Stimulated activated CD8-positive, alpha-beta memory T cell treated with anti-CD3 and anti-CD28 coated beads, Interleukin-4, amount 100 ng/mL, for 4 hours (primary cell): ENCODE results near the gene CEP112.

Source experiments
- DNase-seq, 2 donors: peaks; one replicate each; pipeline ENCODE4 v3.0.0-alpha.2; 2020; ENCODE audit warnings: low read depth in 2 of 2, low spot score in 1 of 2

Gene CEP112

DNA sequence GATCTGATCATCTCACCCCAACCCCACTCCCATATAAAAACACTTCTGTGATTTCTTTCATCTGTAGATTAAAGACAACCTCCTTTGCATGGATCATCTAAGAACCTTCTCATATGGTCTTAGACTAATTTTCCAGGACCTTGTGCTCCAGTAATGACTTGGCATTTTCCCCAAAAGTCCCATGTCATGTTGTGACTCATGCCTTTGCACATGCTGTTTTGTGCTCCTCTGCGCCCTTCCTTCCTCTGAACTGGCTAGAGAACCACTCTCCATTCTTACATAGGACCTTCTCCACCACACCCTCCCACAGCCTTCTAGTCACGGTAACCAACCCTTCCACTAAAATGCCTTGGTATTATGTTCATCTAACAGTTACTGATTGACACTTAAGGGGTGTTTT, 531.0 kb downstream of the CEP112 start:
- no peak for DNase-seq

DNA sequence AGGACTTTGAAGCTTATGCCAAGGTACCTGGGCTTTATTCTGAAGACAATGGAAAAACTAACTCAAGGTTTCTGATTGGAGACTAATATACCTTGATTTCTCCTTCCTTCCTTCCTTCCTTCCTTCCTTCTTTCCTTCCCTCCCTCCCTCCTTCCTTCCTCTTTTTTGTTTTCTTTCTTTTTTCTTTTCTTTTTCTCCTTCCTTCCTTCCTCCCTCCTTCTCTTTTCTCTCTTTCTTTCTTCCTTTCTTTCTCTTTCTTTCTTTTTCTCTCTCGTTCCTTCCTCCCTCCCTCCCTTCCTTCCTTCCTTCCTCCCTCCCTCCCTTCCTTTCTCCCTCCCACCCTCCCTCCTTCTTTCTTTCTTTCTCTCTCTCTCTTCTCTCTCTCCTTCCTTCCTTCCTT, 531.9 kb downstream of the CEP112 start:
- DNase-seq = no peak

DNA sequence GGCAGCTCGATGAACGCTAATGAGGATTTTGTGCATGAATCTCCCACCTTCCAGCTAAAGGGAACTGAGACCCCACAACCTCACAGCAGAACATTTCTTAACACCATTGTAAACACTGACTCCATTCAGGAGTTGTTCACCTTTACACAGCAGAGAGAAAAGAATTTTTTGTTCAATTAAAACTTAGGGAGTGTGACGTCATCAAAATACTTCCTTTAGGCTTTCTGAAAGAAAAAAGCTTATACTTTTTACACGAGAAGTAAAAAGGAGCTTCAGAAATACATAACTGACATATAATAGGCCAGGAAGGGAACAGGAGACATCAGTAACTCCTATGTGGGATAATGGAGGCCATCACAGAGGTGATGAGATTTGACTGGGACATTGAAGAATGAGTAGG, 532.4 kb downstream of the CEP112 start:
- DNase-seq = no peak

DNA sequence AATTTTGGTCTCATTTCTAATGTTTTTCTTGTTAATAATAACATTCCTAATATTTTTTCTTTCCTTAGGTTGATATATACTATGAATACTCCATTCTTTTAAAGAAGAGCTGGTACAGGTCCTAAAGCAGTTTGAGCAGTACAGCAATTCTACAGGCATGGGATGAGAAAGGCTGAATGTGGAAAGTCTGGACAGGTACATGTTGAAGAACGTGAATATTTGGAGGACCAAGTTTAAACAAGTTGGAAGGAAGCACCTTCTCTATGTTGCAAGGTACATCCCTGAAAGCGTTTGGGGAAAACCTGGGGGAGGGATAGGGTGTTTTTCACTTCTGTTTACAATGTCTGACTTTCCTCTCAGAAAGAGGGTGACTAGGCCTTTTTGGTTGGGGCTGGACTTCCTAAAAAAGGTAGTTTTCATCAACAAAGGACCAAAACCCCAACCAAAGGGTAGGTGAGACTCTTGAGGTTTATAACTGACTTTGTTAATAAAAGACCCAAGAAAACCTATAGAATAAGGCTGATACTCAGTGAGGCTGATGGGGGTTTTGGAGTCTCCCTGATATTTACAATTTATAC, 534.6 kb downstream of the CEP112 start:
- DNase-seq = no peak

DNA sequence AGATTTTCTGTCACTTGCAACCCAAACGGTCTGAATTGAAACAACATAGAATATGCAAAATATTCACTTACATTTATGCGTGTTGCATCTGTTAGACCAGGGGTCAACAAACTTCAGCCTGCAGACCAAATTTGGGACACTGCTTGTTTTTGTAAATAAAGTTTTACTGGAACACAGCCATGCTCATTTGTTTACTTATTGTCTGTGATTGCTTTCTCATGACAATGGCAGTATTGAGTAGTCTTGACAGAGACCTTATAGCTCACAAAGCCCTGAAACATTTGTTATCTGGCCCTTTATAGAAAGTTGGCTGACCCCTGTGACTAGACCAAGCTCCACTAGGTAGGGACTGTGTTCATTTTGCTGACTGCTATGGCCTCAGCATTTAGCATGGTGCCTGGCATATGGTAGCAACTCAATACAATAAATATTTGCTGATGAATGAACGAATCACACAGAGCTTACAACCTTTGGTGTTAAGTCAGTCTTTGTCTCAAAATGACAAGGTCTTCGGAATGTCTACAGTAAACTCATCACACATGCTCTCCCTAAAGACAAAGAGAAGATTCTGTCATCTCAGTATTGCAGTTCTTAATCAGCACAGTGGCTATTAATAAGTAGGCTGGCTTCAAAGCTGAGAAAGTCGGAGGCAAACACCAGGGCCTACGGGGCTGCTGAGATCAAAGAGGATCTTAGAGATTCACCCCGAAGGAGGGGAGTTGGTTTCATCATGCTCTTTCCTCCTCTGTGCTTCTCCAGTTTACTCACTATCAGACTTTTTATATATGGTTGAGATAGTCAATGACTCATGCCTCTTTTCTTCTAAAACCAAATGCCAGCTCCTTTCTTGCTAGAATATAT, 535.3 kb downstream of the CEP112 start:
- DNase-seq = no peak

DNA sequence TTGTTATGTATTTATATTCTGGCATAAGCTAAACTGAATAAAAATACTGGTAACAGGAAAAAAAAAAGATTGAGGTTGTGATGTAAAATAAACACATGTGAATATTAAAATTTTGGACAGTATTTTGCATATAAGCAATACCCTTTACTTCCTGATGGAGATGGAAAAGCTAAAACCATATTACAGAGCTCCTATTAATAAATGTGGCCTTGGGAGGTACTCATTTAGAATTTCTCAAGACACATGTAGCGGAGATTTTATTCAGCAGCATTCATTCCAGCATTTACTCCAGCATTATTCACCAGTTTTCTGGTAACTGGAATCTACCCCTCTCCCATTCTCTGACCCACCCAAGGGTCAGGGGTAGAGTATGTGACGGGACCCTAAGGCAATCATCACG, 536.2 kb downstream of the CEP112 start:
- no peak for DNase-seq

DNA sequence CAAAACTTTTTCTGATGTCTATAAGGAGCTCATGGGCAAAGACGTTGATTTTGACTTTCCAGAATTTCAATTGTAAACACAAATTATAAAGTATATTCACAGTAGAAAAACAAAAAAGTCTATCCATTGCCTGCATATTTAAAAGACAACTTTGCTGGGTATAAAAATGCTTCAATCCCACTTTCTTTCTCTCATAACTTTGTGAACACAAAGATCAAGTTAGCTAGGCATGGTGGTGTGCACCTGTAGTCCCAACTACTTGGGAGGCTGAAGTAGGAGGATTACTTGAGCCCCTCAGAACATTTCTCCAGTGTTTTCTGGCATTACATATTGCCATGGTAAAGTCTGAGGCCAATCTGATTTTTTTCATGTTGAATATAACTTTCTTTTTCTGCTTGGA, 547.4 kb downstream of the CEP112 start:
- DNase-seq = no peak

DNA sequence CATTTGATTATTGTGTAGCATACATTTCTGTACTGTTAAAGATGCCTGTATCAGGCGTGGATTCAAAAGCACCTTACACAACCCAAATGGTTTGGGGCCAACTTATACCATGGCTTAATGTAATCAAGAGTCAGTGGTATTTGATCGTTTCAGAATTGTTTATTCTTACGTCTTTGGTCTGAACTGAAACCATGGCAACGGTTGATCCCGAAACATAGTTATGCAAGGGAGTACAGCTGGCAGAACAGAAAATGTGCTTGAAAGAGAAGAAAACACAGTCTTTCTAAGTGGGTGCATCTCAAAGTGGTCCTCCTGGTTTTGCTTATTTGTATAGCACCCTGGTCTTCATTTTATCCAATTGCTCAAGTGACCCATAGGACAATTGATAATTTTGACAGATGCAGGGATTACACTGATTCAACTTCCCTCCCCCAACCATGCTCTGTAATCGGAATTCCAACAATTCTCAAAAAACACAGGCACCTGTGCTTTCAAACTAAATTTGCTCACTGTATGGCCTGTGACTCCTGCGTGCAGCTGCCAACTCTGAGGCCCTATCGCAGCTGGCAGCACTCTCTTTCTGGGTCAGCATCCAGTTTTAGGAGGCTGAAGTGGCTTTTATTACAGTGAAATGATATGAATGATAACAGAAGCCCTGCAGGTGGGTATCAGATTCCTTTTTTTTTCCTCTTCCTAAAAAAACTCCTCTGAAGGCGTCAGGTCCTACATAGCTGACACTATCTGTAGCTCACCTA, 553.5 kb downstream of the CEP112 start:
- DNase-seq = no peak

DNA sequence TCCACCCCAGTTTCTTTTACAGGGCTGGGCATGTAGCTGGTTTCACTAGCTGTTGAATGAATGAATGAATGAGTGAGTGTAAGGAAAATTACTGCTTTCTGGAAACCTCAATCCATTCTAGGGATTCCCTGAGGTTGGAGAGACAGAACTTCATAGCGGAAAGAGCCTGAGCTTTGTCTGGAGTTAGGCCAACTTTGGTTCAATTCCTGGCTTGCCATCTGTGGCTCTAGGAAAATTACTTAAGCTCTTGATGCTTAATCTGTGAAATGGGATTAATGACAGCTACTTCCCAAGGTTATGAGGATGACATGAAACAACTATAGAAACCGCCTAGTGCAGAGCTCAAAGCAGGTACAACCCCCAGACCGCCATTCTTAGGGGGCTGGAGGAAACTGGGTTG, 554.1 kb downstream of the CEP112 start:
- DNase-seq = no peak

DNA sequence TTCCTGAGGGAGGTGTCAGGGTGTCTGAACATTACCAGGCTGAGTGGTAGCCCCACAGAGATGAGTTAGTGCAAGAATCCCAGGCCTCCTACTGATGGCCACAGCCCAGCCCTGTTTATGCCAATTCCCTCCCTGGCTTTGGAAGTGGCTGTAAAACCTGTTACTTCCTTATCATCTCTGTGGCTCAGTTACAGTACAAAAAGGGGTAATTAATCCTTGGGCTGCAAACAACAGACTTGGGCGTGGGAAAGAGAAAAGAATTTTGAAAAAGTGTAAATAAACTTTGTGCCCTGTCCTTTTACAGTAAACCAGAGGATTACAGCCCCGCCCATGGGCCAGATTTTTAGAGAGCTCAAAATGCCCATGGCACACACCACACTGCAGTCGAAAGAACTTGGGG, 557.4 kb downstream of the CEP112 start:
- DNase-seq = no peak

DNA sequence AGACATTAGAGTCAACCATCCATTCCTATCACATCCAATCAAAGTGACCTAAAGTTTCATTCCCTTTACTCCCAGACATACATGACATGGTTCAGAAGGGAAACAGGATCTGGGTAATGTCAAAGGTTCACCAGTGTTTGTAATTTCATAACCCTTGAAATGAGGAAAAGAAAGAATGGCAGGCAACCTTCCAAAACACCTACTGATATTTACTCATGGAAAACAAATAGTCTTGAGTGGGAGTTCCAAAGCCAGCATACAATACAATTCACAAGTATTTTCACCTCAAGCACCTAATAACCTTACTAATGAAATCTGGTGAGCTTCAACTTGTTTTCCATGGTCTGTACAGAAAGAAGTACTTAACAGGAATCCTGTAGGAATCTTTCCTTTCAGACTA, 557.9 kb downstream of the CEP112 start:
- DNase-seq = no peak

DNA sequence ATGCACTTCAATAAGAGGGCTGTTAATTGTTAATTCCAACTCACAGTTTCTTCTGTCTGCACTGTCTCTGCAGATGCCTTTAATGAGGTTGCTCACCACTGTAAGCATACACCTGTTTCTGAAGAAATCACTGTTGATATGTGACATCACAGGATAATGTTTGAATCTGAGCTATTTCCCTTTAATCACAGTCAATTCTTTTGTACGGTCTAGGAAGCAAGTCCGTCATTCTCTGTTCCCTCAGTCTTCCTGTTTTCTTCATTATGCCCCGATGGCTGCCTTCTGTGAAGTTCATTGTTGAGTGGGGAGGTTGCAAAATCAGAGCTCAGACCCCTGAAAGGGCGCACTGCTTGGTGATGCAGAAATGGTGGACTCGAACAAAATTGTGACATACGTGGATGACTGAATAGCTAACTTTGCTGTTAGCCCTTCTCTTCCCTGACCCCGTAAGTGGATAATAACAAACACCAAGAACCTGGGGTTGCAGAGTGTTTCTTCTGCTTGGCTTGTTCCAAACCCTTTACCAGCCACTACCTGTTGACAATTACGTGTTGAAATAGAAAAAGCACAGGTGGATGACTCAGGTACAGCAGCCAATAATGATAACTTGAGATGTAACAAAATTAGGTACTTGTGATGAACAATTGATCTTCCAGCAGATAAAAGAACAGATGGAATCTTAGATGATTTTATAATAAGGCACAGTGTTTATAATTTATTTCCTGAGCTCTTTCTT, 558.6 kb downstream of the CEP112 start:
- DNase-seq = no peak

DNA sequence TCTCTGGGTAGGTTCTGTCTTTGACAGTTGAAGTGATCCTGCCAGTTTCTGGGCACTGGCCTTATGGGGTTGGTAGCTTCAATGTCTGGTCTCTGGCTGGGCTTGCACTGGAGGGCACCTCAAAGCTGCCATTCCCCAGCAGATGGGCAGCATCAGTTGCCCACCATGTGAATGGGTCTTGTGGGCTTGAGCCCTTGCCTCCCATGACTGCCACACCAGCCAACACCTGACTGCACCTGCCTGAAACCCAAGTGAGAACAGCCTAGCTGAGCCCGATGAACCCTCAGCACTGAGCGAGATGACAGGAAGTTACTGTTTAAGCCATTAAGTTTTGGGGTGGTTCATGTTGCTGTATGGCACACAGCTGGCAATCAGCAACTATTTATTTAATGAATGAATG, 561.4 kb downstream of the CEP112 start:
- DNase-seq = no peak

DNA sequence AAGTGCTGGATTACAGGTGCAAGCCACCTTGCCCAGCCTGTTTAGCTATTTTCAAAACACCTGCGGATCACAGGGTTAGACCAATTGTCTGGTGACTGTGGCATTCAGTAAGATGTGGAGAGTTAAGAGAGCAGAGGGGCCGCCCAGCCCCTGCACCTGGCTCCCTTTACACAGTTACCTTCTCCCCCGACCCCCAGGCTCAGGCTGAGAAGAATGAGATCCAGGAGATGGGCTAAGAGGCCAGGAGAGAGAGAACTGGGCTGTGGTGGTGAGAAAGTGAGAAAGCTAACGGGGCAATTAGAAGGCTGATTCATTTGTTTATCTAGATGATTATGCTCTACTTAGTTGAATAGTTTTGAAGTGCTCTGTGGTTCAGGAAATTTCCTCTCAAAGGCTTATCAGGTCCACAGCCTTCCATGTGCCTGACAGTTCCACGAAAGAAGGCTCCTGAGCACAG, 562.7 kb downstream of the CEP112 start:
- DNase-seq = no peak

DNA sequence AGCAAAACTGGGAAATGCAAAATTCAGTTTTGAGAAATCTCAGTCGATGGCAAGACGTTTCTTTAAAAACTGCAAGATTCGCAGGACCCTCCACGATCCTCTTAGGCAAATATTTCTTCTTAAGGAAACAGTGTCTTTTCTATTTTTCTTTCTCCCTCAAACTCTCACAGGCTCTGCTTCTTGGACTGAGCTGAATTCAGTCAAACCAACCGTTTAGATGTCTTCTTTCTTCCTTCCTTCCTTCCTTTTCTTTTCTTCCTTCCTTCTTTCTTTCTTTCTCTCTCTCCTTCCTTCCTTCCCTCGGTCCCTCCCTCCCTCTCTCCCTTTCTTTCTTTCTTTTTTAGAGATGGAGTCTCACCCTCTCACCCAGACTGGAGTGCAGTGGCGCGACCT, 563.3 kb downstream of the CEP112 start:
- DNase-seq = no peak

DNA sequence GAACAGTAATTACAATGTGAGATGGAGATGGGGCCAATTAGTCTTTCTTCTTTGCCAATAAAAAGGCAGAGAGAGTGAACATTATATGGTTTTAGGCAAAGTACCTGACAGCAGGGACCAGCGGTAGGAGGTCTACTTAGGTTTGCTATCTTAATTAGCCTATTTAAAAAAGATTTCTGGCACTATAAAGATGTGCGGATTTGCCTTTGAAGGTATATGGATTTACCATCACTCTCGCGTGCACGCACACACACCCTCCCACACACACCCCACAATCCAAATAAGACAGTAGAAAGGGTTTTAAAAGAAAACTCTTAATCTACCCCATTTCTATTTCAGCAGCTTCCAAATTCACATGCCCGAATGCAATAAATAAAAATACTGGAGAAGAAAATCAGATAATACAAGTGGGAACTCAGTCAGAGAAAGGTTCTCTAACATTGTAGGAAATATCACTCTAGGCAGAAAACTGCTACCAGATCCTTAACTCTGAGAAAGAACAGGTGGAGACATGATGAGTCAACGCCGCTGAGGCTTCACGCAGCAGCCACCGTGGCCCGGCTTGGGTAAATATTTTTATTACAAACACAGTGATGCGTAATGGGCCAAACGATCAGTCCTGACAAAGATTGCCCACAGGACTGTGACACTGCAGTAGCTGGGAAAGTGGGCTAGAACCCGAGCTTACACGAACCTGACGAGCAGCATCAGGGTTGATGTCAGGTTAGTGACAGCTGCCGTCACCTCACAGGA, 563.9 kb downstream of the CEP112 start:
- DNase-seq = no peak

DNA sequence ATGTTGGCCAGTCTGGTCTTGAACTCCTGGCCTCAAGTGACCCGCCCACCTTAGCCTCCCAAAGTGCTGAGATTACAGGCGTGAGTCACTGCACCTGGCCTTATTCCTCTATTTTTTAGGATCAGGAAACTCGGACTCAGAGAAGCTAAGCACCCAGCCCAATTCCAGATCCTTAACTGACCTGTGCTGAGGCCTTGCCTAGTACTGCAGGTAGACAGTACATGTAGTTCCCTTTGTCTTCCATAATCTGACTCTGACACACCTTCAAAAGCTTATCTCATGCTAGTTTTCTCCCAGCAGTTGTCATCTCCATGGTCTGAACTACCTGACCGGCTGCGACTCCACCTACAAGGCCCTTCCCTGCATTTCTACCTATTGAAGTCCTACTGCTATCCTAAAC, 564.8 kb downstream of the CEP112 start:
- no peak for DNase-seq

DNA sequence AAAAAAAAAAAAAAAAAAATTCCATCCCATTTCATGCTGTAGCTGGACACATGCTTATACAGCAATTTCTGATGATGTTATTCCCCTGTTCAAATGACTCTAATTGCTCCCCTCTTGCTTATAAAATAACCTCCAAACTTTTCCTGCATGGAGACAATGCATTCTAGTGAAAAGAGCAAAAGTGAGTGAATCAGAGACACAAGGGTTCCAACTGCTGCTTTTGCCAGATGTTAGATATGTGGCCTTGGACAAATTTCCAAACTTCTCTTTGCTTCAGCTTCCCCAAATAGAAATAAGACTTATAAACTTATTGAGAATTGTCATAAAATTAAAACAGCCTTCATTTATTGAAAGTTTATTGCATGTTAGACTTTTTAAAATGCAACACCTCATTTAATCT, 565.5 kb downstream of the CEP112 start:
- no peak for DNase-seq

DNA sequence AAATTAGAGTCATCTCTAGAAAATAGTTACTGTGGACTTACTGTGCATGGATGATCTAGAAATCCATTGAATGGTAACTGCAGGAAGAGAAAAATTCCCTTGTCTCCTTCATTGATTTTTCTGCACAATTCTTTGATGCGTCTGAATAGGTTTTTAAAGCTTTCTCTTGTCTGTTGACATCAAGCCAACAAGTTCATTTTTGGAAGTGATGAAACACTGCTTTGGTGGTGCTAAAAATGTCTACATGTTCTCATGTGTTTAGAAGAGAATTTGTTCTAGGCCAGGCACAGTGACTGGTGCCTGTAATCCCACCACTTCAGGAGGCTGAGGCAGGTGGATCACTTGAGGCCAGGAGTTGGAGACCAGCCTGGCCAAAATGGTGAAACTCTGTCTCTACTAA, 573.4 kb downstream of the CEP112 start:
- DNase-seq = no peak

DNA sequence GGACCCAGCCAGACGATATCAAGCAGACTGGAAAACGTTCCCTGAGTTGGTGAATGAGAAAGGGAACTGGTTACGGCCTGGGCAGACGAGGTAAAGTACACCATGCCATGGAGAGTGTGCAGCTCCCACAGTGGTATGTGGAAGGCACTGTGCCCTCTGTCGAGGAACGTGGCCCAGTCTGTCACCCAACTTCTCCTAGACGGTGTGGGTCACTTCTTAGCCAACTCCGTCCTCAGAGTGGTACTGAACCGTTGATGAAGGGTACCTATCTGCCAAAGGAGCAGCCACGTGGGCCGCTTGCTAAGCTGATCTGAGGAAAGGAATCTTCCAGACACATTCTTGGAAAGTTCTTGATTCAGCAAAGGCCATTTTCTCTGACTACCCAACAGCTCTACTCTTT, 574.4 kb downstream of the CEP112 start:
- DNase-seq = no peak

DNA sequence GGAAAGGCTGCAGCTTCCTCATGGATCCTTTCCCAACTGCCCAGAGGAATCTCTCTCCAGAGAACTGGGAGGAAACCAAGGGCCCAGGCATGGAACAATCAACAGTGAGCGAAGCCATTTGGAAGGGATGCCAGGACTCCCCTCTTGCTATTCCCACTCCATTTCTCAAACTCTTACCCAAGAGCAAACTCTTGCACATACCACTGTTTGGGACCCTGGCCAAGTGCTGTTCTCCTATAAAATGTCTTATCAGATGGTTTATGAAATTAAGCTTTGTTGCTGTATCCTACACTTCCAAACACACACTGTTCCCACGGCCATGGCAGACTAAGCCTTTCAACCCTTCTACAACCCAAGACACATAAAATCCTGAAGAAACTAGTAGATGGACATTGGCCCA, 582.2 kb downstream of the CEP112 start:
- no peak for DNase-seq
